GM21390 (cell line): ENCODE results near the gene DPP6.

Experiments used
- ATAC-seq: cut with Tn5 transposase; IDR thresholded peaks from one replicate; pipeline ENCODE4 v1.9.1; 2021; ENCODE audit not compliant: unreplicated experiment

DPP6 gene

GRCh38 chr7:154217688-154218340 is 165.6 kb downstream of the DPP6 start:
- ATAC-seq, result no peak

- no peak for ATAC-seq
Measured at GRCh38 chr7:154231732-154232131, 179.5 kb downstream of the DPP6 start.

GRCh38 chr7:154232700-154233099 is 180.5 kb downstream of the DPP6 start:
- ATAC-seq, result no peak

- ATAC-seq, result no peak
Measured at GRCh38 chr7:154241988-154242387, 189.8 kb downstream of the DPP6 start.

- ATAC-seq, result no peak
Measured at GRCh38 chr7:154242709-154243108, 190.5 kb downstream of the DPP6 start.

- ATAC-seq, result no peak
Measured at GRCh38 chr7:154252046-154252445, 199.8 kb downstream of the DPP6 start.

- ATAC-seq, result no peak
Measured at GRCh38 chr7:154253810-154254209, 201.6 kb downstream of the DPP6 start.

GRCh38 chr7:154255324-154255723 is 203.1 kb downstream of the DPP6 start:
- ATAC-seq, result no peak

GRCh38 chr7:154256150-154256549 is 204.0 kb downstream of the DPP6 start:
- no peak for ATAC-seq

- no peak for ATAC-seq
Measured at GRCh38 chr7:154259396-154259795, 207.2 kb downstream of the DPP6 start.

GRCh38 chr7:154287356-154287755 is 235.2 kb downstream of the DPP6 start:
- no peak for ATAC-seq

GRCh38 chr7:154289119-154289518 is 236.9 kb downstream of the DPP6 start:
- no peak for ATAC-seq

- no peak for ATAC-seq
Measured at GRCh38 chr7:154296443-154296842, 244.2 kb downstream of the DPP6 start.

- no peak for ATAC-seq
Measured at GRCh38 chr7:154299736-154300135, 247.5 kb downstream of the DPP6 start.

GRCh38 chr7:154302380-154302779 is 250.2 kb downstream of the DPP6 start:
- no peak for ATAC-seq

- ATAC-seq, result no peak
Measured at GRCh38 chr7:154304231-154304630, 252.0 kb downstream of the DPP6 start.

GRCh38 chr7:154304740-154305700 is 252.8 kb downstream of the DPP6 start:
- no peak for ATAC-seq

- ATAC-seq, result no peak
Measured at GRCh38 chr7:154306036-154306435, 253.8 kb downstream of the DPP6 start.

GRCh38 chr7:154308928-154309327 is 256.7 kb downstream of the DPP6 start:
- no peak for ATAC-seq

GRCh38 chr7:154310114-154310513 is 257.9 kb downstream of the DPP6 start:
- no peak for ATAC-seq

- no peak for ATAC-seq
Measured at GRCh38 chr7:154324196-154324595, 272.0 kb downstream of the DPP6 start.

GRCh38 chr7:154326421-154326820 is 274.2 kb downstream of the DPP6 start:
- ATAC-seq, result no peak
